ENCODE measurements around the gene MARK4.

MARK4 gene

GRCh38 chr19:45290381-45290931 is 39.4 kb downstream of the MARK4 start:
- TF ChIP-seq GABPA (IDR thresholded peaks at IDR 0.05; ENCODE audit: low read depth) (no peak), CTCF (IDR thresholded peaks at IDR 0.05; ENCODE audit: insufficient read depth, low read length) (no peak), POLR2AphosphoS5 (IDR thresholded peaks at IDR 0.05; ENCODE audit: low read depth) (no peak), REST (IDR thresholded peaks at IDR 0.05; ENCODE audit: insufficient replicate concordance, low read depth) (no peak), SPI1 (IDR thresholded peaks at IDR 0.05; ENCODE audit: borderline replicate concordance, low read depth) (no peak)
- no peaks in the 10 kb centered on the region for H3K27me3 ChIP-seq (ENCODE audit: insufficient read depth, poor library complexity, severe bottlenecking)
- H3K4me3 ChIP-seq (replicated peaks; ENCODE audit: insufficient read depth, low read length) = no peak overlapping the region
- no peak for DNase-seq (ENCODE audit: low read depth in 1 of 2, low spot score in 1 of 2)
- H3K27ac ChIP-seq (replicated peaks) = no peak overlapping the region

GRCh38 chr19:45291834-45292233 is 40.8 kb downstream of the MARK4 start:
- TF ChIP-seq REST (IDR thresholded peaks at IDR 0.05; ENCODE audit: insufficient replicate concordance, low read depth) (no peak), GABPA (IDR thresholded peaks at IDR 0.05; ENCODE audit: low read depth) (no peak), POLR2AphosphoS5 (IDR thresholded peaks at IDR 0.05; ENCODE audit: low read depth) (no peak), SPI1 (IDR thresholded peaks at IDR 0.05; ENCODE audit: borderline replicate concordance, low read depth) (no peak), CTCF (IDR thresholded peaks at IDR 0.05; ENCODE audit: insufficient read depth, low read length) (no peak)
- no peaks in the 10 kb centered on the region for H3K27me3 ChIP-seq (ENCODE audit: insufficient read depth, poor library complexity, severe bottlenecking)

GRCh38 chr19:45293682-45294081 is 42.6 kb downstream of the MARK4 start:
- Histone ChIP-seq H3K27me3 (ENCODE audit: insufficient read depth, poor library complexity, severe bottlenecking) (no peaks in the 10 kb centered on the region), H3K27ac (replicated peaks) (no peak overlapping the region), H3K4me3 (replicated peaks; ENCODE audit: insufficient read depth, low read length) (no peak overlapping the region)
- TF ChIP-seq CTCF (IDR thresholded peaks at IDR 0.05; ENCODE audit: insufficient read depth, low read length) (no peak), GABPA (IDR thresholded peaks at IDR 0.05; ENCODE audit: low read depth) (no peak), POLR2AphosphoS5 (IDR thresholded peaks at IDR 0.05; ENCODE audit: low read depth) (no peak), SPI1 (IDR thresholded peaks at IDR 0.05; ENCODE audit: borderline replicate concordance, low read depth) (no peak), REST (IDR thresholded peaks at IDR 0.05; ENCODE audit: insufficient replicate concordance, low read depth) (no peak)
- DNase-seq (ENCODE audit: low read depth in 1 of 2, low spot score in 1 of 2) = no peak

More at GRCh38 chr19:45291834-45292233, 40.8 kb downstream of the MARK4 start:
- Histone ChIP-seq H3K4me3 (replicated peaks; ENCODE audit: insufficient read depth, low read length) (no peak overlapping the region), H3K27ac (replicated peaks) (no peak overlapping the region)
- DNase-seq (ENCODE audit: low read depth in 1 of 2, low spot score in 1 of 2) = no peak

Data from HL-60 (cell line).